H9 (cell line): ENCODE measurements around the gene PRTN3. TPM values are rescaled to one million over a fixed set of nuclear protein-coding genes. Genes with fewer than 3 reads are reported as not detected.

Experiments
- DNase-seq: peaks from one replicate; pipeline ENCODE4 v3.0.0-alpha.2; 2017
- H2AFZ ChIP-seq: one replicate; pipeline ENCODE4 v1.6.1; 2013; ENCODE audit warnings: mild to moderate bottlenecking, low read length, control low read depth, moderate library complexity
- H2AK5ac ChIP-seq: 2 replicates; pipeline ENCODE4 v1.6.1; 2013; ENCODE audit warnings: low read length, control low read depth, mixed read lengths; ENCODE audit not compliant: insufficient read length
- H2BK120ac ChIP-seq: one replicate; pipeline ENCODE4 v1.6.1; 2013; ENCODE audit warnings: low read depth, mild to moderate bottlenecking, low read length, control low read depth, inconsistent platforms; ENCODE audit not compliant: poor library complexity, severe bottlenecking
- H2BK12ac ChIP-seq: 2 replicates; pipeline ENCODE4 v1.6.1; 2013; ENCODE audit warnings: low read length, control low read depth, mixed read lengths, low read depth; ENCODE audit not compliant: insufficient read length
- H2BK15ac ChIP-seq: 2 replicates; pipeline ENCODE4 v1.6.1; 2013; ENCODE audit warnings: low read depth, low read length, control low read depth
- H2BK20ac ChIP-seq: one replicate; pipeline ENCODE4 v1.6.1; 2013; ENCODE audit warnings: low read depth, mild to moderate bottlenecking, low read length, control low read depth, inconsistent platforms; ENCODE audit not compliant: poor library complexity, severe bottlenecking
- H2BK5ac ChIP-seq: 2 replicates; pipeline ENCODE4 v1.6.1; 2013; ENCODE audit warnings: low read length, control low read depth, mixed read lengths; ENCODE audit not compliant: insufficient read length
- H3K14ac ChIP-seq: 2 replicates; pipeline ENCODE4 v1.6.1; 2013; ENCODE audit warnings: low read length, control low read depth; ENCODE audit not compliant: insufficient read depth
- H3K18ac ChIP-seq: 2 replicates; pipeline ENCODE4 v1.6.1; 2013; ENCODE audit warnings: low read depth, mild to moderate bottlenecking, mixed read lengths, low read length, control low read depth; ENCODE audit not compliant: insufficient read length
- H3K23ac ChIP-seq: 2 replicates; pipeline ENCODE4 v1.6.1; 2013; ENCODE audit warnings: low read length, control low read depth, mixed read lengths, low read depth; ENCODE audit not compliant: insufficient read length
- H3K23me2 ChIP-seq: 2 replicates; pipeline ENCODE4 v1.6.1; 2013; ENCODE audit warnings: low read depth, mild to moderate bottlenecking, mixed read lengths, low read length, control low read depth; ENCODE audit not compliant: insufficient read length, poor library complexity, severe bottlenecking
- H3K27ac ChIP-seq: 2 replicates; pipeline ENCODE4 v1.5.1; 2013; ENCODE audit warnings: low read length, control low read depth, mixed read lengths, low read depth; ENCODE audit not compliant: insufficient read length
- H3K27me3 ChIP-seq: 2 replicates; pipeline ENCODE4 v1.6.1; 2013; ENCODE audit warnings: low read length, control low read depth, inconsistent platforms; ENCODE audit not compliant: insufficient read depth
- H3K4ac ChIP-seq: 2 replicates; pipeline ENCODE4 v1.6.1; 2013; ENCODE audit warnings: low read depth, mild to moderate bottlenecking, control low read depth, inconsistent platforms, low read length, moderate library complexity
- H3K4me1 ChIP-seq: 2 replicates; pipeline ENCODE4 v1.6.1; 2013; ENCODE audit warnings: low read length, control low read depth, inconsistent platforms; ENCODE audit not compliant: insufficient read depth
- H3K4me2 ChIP-seq: 2 replicates; pipeline ENCODE4 v1.6.1; 2013; ENCODE audit warnings: low read length, control low read depth, mixed read lengths; ENCODE audit not compliant: insufficient read length, insufficient read depth
- H3K56ac ChIP-seq: 2 replicates; pipeline ENCODE4 v1.6.1; 2013; ENCODE audit warnings: low read depth, mild to moderate bottlenecking, mixed read lengths, low read length, control low read depth; ENCODE audit not compliant: insufficient read length
- H3K79me1 ChIP-seq: 2 replicates; pipeline ENCODE4 v1.6.1; 2013; ENCODE audit warnings: low read depth, mild to moderate bottlenecking, moderate library complexity, low read length, control low read depth, inconsistent platforms; ENCODE audit not compliant: insufficient read depth, poor library complexity, severe bottlenecking
- H3K79me2 ChIP-seq: 2 replicates; pipeline ENCODE4 v1.6.1; 2013; ENCODE audit warnings: low read length, control low read depth, inconsistent platforms; ENCODE audit not compliant: insufficient read depth
- H3K9ac ChIP-seq: 2 replicates; pipeline ENCODE4 v1.6.1; 2013; ENCODE audit warnings: low read length, control low read depth, mixed read lengths; ENCODE audit not compliant: insufficient read length; ENCODE audit errors: extremely low read depth
- H3K9me3 ChIP-seq: one replicate; pipeline ENCODE4 v1.6.1; 2013; ENCODE audit warnings: low read depth, low read length, inconsistent platforms; ENCODE audit not compliant: control insufficient read depth
- H3T11ph ChIP-seq: one replicate; pipeline ENCODE4 v1.6.1; 2013; ENCODE audit warnings: mild to moderate bottlenecking, low read length, control low read depth, inconsistent platforms
- H4K20me1 ChIP-seq: one replicate; pipeline ENCODE4 v1.6.1; 2013; ENCODE audit not compliant: control insufficient read depth, insufficient read length, insufficient read depth
- H4K5ac ChIP-seq: 2 replicates; pipeline ENCODE4 v1.6.1; 2013; ENCODE audit warnings: low read depth, mild to moderate bottlenecking, mixed read lengths, low read length, control low read depth; ENCODE audit not compliant: insufficient read length
- H4K8ac ChIP-seq: replicated peaks from 2 replicates; pipeline ENCODE4 v1.6.1; 2013; ENCODE audit warnings: low read length, control low read depth, mixed read lengths, low read depth; ENCODE audit not compliant: insufficient read length
- H4K91ac ChIP-seq: 2 replicates; pipeline ENCODE4 v1.6.1; 2013; ENCODE audit warnings: low read depth, mild to moderate bottlenecking, moderate library complexity, mixed read lengths, low read length, control low read depth; ENCODE audit not compliant: insufficient read length
- H3K27ac Mint-ChIP-seq, 3 experiments: 2 replicates in 2 of 3; 3 replicates in 1 of 3; pipeline ENCODE4 v1.8.0; 2020 to 2021; ENCODE audit warnings: mixed read lengths in 3 of 3, mild to moderate bottlenecking in 1 of 3, moderate library complexity in 1 of 3
- H3K27me3 Mint-ChIP-seq: 2 replicates; pipeline ENCODE4 v1.8.0; 2021; ENCODE audit warnings: low read depth, mild to moderate bottlenecking, moderate library complexity, mixed read lengths
- H3K36me3 Mint-ChIP-seq, 3 experiments: 2 replicates in 2 of 3; 3 replicates in 1 of 3; pipeline ENCODE4 v1.8.0; 2020 to 2021; ENCODE audit warnings: low read depth in 3 of 3, mixed read lengths in 3 of 3; ENCODE audit not compliant: insufficient read depth in 1 of 3
- H3K4me1 Mint-ChIP-seq, 2 experiments: 2 replicates each; pipeline ENCODE4 v1.8.0; 2020; ENCODE audit warnings: mixed read lengths in 2 of 2
- H3K4me3 Mint-ChIP-seq, 2 experiments: 2 replicates in 1 of 2; 3 replicates in 1 of 2; pipeline ENCODE4 v1.8.0; 2020 to 2021; ENCODE audit warnings: mild to moderate bottlenecking in 2 of 2, mixed read lengths in 2 of 2, moderate library complexity in 1 of 2
- H3K9me3 Mint-ChIP-seq, 2 experiments: 2 replicates in 1 of 2; 3 replicates in 1 of 2; pipeline ENCODE4 v1.8.0; 2020; ENCODE audit warnings: mild to moderate bottlenecking in 2 of 2, mixed read lengths in 2 of 2, moderate library complexity in 1 of 2
- WGBS: extraction: QIAGEN DNeasy Blood & Tissue Kit; methylation state at CpG from one replicate; pipeline ENCODE4 v1.1.7; 2013; ENCODE audit warnings: missing lambda C conversion rate, low lambda C conversion rate, mixed read lengths; ENCODE audit not compliant: insufficient read length; ENCODE audit errors: extremely low coverage; 5-methylcytosine and 5-hydroxymethylcytosine counted together
- total RNA-seq: library from RNA; stranded (reverse); gene quantifications from 2 replicates; pipeline ENCODE4 v1.2.1, GENCODE V29; 2021
- TF ChIP-seq, protein P1 (sequence below): fragments of 200-600 bp; sonication (generic); conservative IDR thresholded peaks from 3 replicates; pipeline ENCODE4 v1.8.0; 2021; ENCODE audit warnings: antibody characterized with exemption, mild to moderate bottlenecking

The PRTN3 gene
- total RNA-seq, 1 experiment from 2014 or later, result 0.31 TPM

DNA sequence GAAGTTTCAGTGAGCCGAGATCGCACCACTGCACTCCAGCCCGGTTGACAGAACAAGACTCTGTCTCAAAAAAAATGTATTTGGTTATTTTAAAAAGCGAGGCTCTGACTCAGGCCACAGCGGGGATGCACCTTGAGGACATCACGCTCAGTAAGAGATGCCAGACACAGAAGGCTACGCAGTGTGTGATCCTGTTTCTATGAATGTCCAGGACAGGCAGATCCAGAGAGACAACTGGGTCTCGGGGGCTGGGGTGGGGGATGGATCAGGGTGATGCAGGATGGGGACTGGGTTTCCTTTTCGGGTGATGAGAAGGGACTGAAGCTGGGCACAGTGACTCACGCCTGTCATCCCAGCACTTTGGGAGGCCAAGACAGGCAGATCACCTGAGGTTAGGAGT lies 46.8 kb downstream of the PRTN3 start:
- H3K9me3 ChIP-seq, result no peaks in the 10 kb centered on the region
- Mint-ChIP-seq H3K36me3 (peaks cover 0 to 46% (median 34%) of the 10 kb centered on the region in 3 experiments; a peak in 5 of 7 replicates), H3K4me3 (no peak overlapping the region), H3K4me1 (peaks cover 0 to 3% of the 10 kb centered on the region in 2 experiments; a peak in 1 of 4 replicates), H3K27me3 (no peaks in the 10 kb centered on the region), H3K9me3 (no peaks in the 10 kb centered on the region), H3K27ac (peak overlapping the region in 1 of 3 experiments; percentile 44; a peak in 1 of 7 replicates)
- peaks cover 2% of the 10 kb centered on the region for H4K20me1 ChIP-seq
- no peak overlapping the region for H3K4me2 ChIP-seq
- H2AK5ac ChIP-seq, result no peak overlapping the region
- no peak overlapping the region for H2BK15ac ChIP-seq
- TF ChIP-seq, protein P1, sequence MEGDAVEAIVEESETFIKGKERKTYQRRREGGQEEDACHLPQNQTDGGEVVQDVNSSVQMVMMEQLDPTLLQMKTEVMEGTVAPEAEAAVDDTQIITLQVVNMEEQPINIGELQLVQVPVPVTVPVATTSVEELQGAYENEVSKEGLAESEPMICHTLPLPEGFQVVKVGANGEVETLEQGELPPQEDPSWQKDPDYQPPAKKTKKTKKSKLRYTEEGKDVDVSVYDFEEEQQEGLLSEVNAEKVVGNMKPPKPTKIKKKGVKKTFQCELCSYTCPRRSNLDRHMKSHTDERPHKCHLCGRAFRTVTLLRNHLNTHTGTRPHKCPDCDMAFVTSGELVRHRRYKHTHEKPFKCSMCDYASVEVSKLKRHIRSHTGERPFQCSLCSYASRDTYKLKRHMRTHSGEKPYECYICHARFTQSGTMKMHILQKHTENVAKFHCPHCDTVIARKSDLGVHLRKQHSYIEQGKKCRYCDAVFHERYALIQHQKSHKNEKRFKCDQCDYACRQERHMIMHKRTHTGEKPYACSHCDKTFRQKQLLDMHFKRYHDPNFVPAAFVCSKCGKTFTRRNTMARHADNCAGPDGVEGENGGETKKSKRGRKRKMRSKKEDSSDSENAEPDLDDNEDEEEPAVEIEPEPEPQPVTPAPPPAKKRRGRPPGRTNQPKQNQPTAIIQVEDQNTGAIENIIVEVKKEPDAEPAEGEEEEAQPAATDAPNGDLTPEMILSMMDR, result no peak
- no peaks in the 10 kb centered on the region for H3K27me3 ChIP-seq
- no peaks in the 10 kb centered on the region; the same call in 1 of the 2 replicates for H3K79me2 ChIP-seq
- H2AFZ ChIP-seq, result no peak overlapping the region
- H2BK20ac ChIP-seq, result no peak overlapping the region
- no peak overlapping the region for H3K56ac ChIP-seq
- no peak overlapping the region for H3T11ph ChIP-seq
- no peak for DNase-seq
- H2BK12ac ChIP-seq, result no peak overlapping the region
- H3K27ac ChIP-seq, result no peak overlapping the region
- H2BK120ac ChIP-seq, result no peak overlapping the region
- H3K14ac ChIP-seq, result no peak overlapping the region
- H3K18ac ChIP-seq, result no peak overlapping the region
- peaks cover 4% of the 10 kb centered on the region for H3K23me2 ChIP-seq
- H3K9ac ChIP-seq, result no peak overlapping the region
- H3K23ac ChIP-seq, result no peak overlapping the region
- no peak overlapping the region for H2BK5ac ChIP-seq
- H3K4me1 ChIP-seq, result no peaks in the 10 kb centered on the region
- no peak overlapping the region for H4K5ac ChIP-seq
- H3K4ac ChIP-seq, result no peak overlapping the region
- H4K8ac ChIP-seq, result no peak overlapping the region
- no peaks in the 10 kb centered on the region for H3K79me1 ChIP-seq
- no CpG with 5 or more reads among the region's 10 CpGs for WGBS
- no peak overlapping the region for H4K91ac ChIP-seq
